GM12878 (cell line): ENCODE results near the gene WWOX. TPM values are rescaled to one million over a fixed set of nuclear protein-coding genes. Genes with fewer than 3 reads are reported as not detected.

Experiments
- ATAC-seq: fragments of 200-7000 bp; cut with Tn5 transposase; 3 replicates; pipeline ENCODE4 v1.9.1; 2020; ENCODE audit warnings: mild to moderate bottlenecking, moderate library complexity
- BruUV-seq: library from RNA; stranded (reverse); fragments of 400-500 nt; replicated peaks from 2 replicates; lab custom pipeline; 2021; lab: Mats Ljungman, UMichigan
- CTCF ChIA-PET: fragments of 300-600 bp; sonication (Branson Sonifier 250); formaldehyde crosslinking; extraction: SDS; loops from one replicate; lab custom pipeline; 2021; ENCODE audit warnings: inconsistent platforms; lab: Yijun Ruan, JAX
- POLR2A ChIA-PET: fragments of 350-600 bp; formaldehyde crosslinking; extraction: SDS; loops from one replicate; lab custom pipeline; 2021; ENCODE audit warnings: inconsistent platforms; lab: Charles Lee
- RAD21 ChIA-PET: fragments of 300-600 bp; sonication (Branson Sonifier 250); formaldehyde crosslinking; loops from one replicate; lab custom pipeline; 2023; ENCODE audit warnings: antibody characterized with exemption; ENCODE audit not compliant: unreplicated experiment; lab: Charles Lee
- SMC1A ChIA-PET: fragments of 300-600 bp; sonication (Branson Sonifier 250); formaldehyde crosslinking; loops from one replicate; lab custom pipeline; 2023; ENCODE audit not compliant: unreplicated experiment, uncharacterized antibody; lab: Charles Lee
- DNase-seq: peaks from one replicate; pipeline ENCODE4 v3.0.0-alpha.2; 2011; ENCODE audit warnings: low read depth, low spot score
- FAIRE-seq: peaks from 3 replicates; lab custom pipeline; 2011; peaks lifted over from hg19 to GRCh38; lab: Jason Lieb, UNC
- H2AFZ ChIP-seq: 2 replicates; pipeline ENCODE4 v1.6.0; 2011; ENCODE audit warnings: low read depth, low read length, control low read depth; ENCODE audit not compliant: control insufficient read depth
- H3K27ac ChIP-seq: 2 replicates; pipeline ENCODE4 v1.5.1; 2011; ENCODE audit warnings: control low read depth; ENCODE audit not compliant: control insufficient read depth, insufficient read depth
- H3K27me3 ChIP-seq, 2 experiments: replicated peaks in 1 of 2; 2 replicates each; pipeline versions ENCODE4 v1.6.0 to v1.6.1; 2011; ENCODE audit warnings: low read length in 1 of 2; ENCODE audit not compliant: control insufficient read depth in 2 of 2, insufficient read depth in 2 of 2
- H3K36me3 ChIP-seq, 2 experiments: 2 replicates each; pipeline ENCODE4 v1.5.1; 2011; ENCODE audit warnings: low read length in 1 of 2; ENCODE audit not compliant: control insufficient read depth in 2 of 2, insufficient read depth in 2 of 2
- H3K4me1 ChIP-seq: 2 replicates; pipeline ENCODE4 v1.6.1; 2011; ENCODE audit warnings: mild to moderate bottlenecking, low read length, moderate library complexity, mixed read lengths; ENCODE audit not compliant: control insufficient read depth, insufficient read depth
- H3K4me2 ChIP-seq: 2 replicates; pipeline ENCODE4 v1.6.0; 2011; ENCODE audit warnings: control low read depth; ENCODE audit not compliant: control insufficient read depth, insufficient read depth
- H3K4me3 ChIP-seq: fragments of 200-600 bp; sonication (generic); 2 replicates; pipeline ENCODE4 v1.5.1; 2016
- H3K79me2 ChIP-seq: 2 replicates; pipeline ENCODE4 v1.6.0; 2011; ENCODE audit warnings: low read length; ENCODE audit not compliant: control insufficient read depth, insufficient read depth
- H3K9ac ChIP-seq: 2 replicates; pipeline ENCODE4 v1.8.0; 2011; ENCODE audit warnings: low read length, control low read depth, mixed read lengths; ENCODE audit not compliant: control insufficient read depth, insufficient read depth
- H3K9me3 ChIP-seq: replicated peaks from 3 replicates; pipeline ENCODE4 v1.5.1; 2011; ENCODE audit warnings: mild to moderate bottlenecking, low read length; ENCODE audit not compliant: control insufficient read depth, insufficient read depth
- H4K20me1 ChIP-seq: 2 replicates; pipeline ENCODE4 v1.6.0; 2011; ENCODE audit not compliant: control insufficient read depth, insufficient read depth
- ATF7 ChIP-seq: fragments of 450-650 bp; IDR thresholded peaks from 2 replicates; pipeline ENCODE4 v1.6.1; 2016; ENCODE audit warnings: low read depth, mild to moderate bottlenecking
- CBX3 ChIP-seq: fragments of 200-600 bp; sonication (generic); IDR thresholded peaks from 2 replicates; pipeline ENCODE4 v1.6.1; 2016; ENCODE audit warnings: low read depth, borderline replicate concordance
- CBX5 ChIP-seq: sonication (generic); IDR thresholded peaks from 2 replicates; pipeline ENCODE4 v1.6.1; 2016; ENCODE audit warnings: low read depth, moderate library complexity, mild to moderate bottlenecking, inconsistent platforms
- DPF2 ChIP-seq: fragments of 450-650 bp; IDR thresholded peaks from 2 replicates; pipeline ENCODE4 v1.6.1; 2017; ENCODE audit warnings: mild to moderate bottlenecking
- IRF4 ChIP-seq: IDR thresholded peaks from 2 replicates; pipeline ENCODE4 v1.6.1; 2011; ENCODE audit warnings: low read depth, low read length
- MYB ChIP-seq: fragments of 150-350 bp; IDR thresholded peaks from 2 replicates; pipeline ENCODE4 v1.6.1; 2014; ENCODE audit warnings: mild to moderate bottlenecking, low read depth, low read length, borderline replicate concordance
- NFYA ChIP-seq: IDR thresholded peaks from 2 replicates; pipeline ENCODE4 v1.6.1; 2011; ENCODE audit warnings: low read depth, mild to moderate bottlenecking, low read length, improper control_type of control experiment, borderline replicate concordance
- NR2F1 ChIP-seq: fragments of 450-650 bp; conservative IDR thresholded peaks from 2 replicates; pipeline ENCODE4 v1.6.1; 2017; ENCODE audit warnings: mild to moderate bottlenecking
- POLR2A ChIP-seq: IDR thresholded peaks from 2 replicates; pipeline ENCODE4 v1.6.1; 2011; ENCODE audit warnings: low read depth, mild to moderate bottlenecking, low read length
- RELB ChIP-seq: fragments of 450-650 bp; IDR thresholded peaks from 2 replicates; pipeline ENCODE4 v1.6.1; 2017; ENCODE audit warnings: low read depth, mild to moderate bottlenecking, moderate library complexity
- TCF3 ChIP-seq: IDR thresholded peaks from 2 replicates; pipeline ENCODE4 v1.6.1; 2012; ENCODE audit warnings: low read depth, mild to moderate bottlenecking, low read length, borderline replicate concordance; ENCODE audit not compliant: insufficient read depth
- ZNF274 ChIP-seq: IDR thresholded peaks from one replicate; pipeline ENCODE4 v1.8.0; 2011; ENCODE audit not compliant: insufficient read length, insufficient read depth
- ZSCAN29 ChIP-seq: fragments of 450-650 bp; IDR thresholded peaks from 2 replicates; pipeline ENCODE4 v1.6.1; 2017; ENCODE audit warnings: mild to moderate bottlenecking, moderate library complexity
- ZZZ3 ChIP-seq: IDR thresholded peaks from 2 replicates; pipeline ENCODE4 v1.6.1; 2011; ENCODE audit warnings: low read depth; ENCODE audit not compliant: control insufficient read depth, insufficient read length
- WGBS: methylation state at CpG from one replicate; pipeline ENCODE4 v1.1.6; 2016; ENCODE audit warnings: low lambda C conversion rate; ENCODE audit not compliant: insufficient replicate concordance, insufficient coverage; ENCODE audit errors: missing lambda C conversion rate; 5-methylcytosine and 5-hydroxymethylcytosine counted together
- in situ Hi-C: fragments of 300-500 bp; cut with MboI; formaldehyde crosslinking; loops from 9 replicates; pipeline ENCODE4 v1.14.3; 2018; ENCODE audit warnings: mixed read lengths
- intact Hi-C: fragments of 100-400 bp; cut with micrococcal nuclease; formaldehyde crosslinking; loops from one replicate; pipeline ENCODE4 v1.14.2; 2022; ENCODE audit not compliant: unreplicated experiment
- polyA plus RNA-seq, 11 experiments: library from polyadenylated mRNA; depleted of rRNA in 4 of 11; unstranded in 6 of 11; stranded (reverse) in 5 of 11; fragments of >200 nt; fragmentation: Nextera tagmentation in 4 of 11; fragmentation: Illumina TruSeq in 1 of 11; extraction: Ambion mirVana in 4 of 11; extraction: Trizol in 1 of 11; gene quantifications; 1 replicate in 1 of 11; 2 replicates in 10 of 11; pipeline versions ENCODE4 v1.2.1 to v1.2.3, GENCODE V29; 2011 to 2016; ENCODE audit warnings: inconsistent platforms in 2 of 11, missing spikeins in 2 of 11, low read depth in 1 of 11
- total RNA-seq, 4 experiments: library from RNA; depleted of rRNA in 3 of 4; stranded (reverse); fragments of >200 nt in 3 of 4; fragmentation: Illumina TruSeq in 1 of 4; extraction: Trizol in 1 of 4; gene quantifications; 2 replicates each; pipeline versions ENCODE4 v1.2.1 to v1.2.3, GENCODE V29; 2013 to 2021
- TF ChIP-seq, protein P1 (sequence below): fragments of 450-650 bp; IDR thresholded peaks from 2 replicates; pipeline ENCODE4 v1.6.1; 2017; ENCODE audit warnings: mild to moderate bottlenecking, moderate library complexity

Gene WWOX
- total and polyA plus RNA-seq, 10 of the 15 experiments (the other 5 are each of a cell fraction or from before 2014, with no cell fraction given): 2.8 to 24.4 (median 17.8) TPM

DNA sequence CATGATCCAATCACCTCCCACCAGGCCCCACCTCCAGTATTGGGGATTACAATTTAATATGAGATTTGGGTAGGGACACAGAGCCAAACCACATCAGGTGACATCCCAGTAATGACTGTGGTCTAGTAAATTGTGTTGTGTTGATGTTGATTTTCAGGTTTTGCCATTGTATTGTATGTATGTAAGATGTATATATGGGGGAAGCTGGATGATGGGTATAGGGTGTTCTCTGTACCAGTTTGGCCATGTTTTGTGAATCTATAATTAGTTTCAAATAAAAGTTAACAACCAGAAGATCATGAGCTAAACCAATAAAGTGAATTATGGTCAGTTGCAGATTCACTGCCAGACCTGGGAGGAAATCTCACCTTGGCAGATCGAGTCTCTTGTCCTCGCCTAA is 283.7 kb downstream of the WWOX start (continued):
- TF ChIP-seq, protein P1, sequence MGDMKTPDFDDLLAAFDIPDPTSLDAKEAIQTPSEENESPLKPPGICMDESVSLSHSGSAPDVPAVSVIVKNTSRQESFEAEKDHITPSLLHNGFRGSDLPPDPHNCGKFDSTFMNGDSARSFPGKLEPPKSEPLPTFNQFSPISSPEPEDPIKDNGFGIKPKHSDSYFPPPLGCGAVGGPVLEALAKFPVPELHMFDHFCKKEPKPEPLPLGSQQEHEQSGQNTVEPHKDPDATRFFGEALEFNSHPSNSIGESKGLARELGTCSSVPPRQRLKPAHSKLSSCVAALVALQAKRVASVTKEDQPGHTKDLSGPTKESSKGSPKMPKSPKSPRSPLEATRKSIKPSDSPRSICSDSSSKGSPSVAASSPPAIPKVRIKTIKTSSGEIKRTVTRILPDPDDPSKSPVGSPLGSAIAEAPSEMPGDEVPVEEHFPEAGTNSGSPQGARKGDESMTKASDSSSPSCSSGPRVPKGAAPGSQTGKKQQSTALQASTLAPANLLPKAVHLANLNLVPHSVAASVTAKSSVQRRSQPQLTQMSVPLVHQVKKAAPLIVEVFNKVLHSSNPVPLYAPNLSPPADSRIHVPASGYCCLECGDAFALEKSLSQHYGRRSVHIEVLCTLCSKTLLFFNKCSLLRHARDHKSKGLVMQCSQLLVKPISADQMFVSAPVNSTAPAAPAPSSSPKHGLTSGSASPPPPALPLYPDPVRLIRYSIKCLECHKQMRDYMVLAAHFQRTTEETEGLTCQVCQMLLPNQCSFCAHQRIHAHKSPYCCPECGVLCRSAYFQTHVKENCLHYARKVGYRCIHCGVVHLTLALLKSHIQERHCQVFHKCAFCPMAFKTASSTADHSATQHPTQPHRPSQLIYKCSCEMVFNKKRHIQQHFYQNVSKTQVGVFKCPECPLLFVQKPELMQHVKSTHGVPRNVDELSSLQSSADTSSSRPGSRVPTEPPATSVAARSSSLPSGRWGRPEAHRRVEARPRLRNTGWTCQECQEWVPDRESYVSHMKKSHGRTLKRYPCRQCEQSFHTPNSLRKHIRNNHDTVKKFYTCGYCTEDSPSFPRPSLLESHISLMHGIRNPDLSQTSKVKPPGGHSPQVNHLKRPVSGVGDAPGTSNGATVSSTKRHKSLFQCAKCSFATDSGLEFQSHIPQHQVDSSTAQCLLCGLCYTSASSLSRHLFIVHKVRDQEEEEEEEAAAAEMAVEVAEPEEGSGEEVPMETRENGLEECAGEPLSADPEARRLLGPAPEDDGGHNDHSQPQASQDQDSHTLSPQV: no peak
- no peak for TF ChIP-seq IRF4
- no peak for TF ChIP-seq CBX5
- no peak for TF ChIP-seq ATF7
- TF ChIP-seq RELB: no peak

DNA sequence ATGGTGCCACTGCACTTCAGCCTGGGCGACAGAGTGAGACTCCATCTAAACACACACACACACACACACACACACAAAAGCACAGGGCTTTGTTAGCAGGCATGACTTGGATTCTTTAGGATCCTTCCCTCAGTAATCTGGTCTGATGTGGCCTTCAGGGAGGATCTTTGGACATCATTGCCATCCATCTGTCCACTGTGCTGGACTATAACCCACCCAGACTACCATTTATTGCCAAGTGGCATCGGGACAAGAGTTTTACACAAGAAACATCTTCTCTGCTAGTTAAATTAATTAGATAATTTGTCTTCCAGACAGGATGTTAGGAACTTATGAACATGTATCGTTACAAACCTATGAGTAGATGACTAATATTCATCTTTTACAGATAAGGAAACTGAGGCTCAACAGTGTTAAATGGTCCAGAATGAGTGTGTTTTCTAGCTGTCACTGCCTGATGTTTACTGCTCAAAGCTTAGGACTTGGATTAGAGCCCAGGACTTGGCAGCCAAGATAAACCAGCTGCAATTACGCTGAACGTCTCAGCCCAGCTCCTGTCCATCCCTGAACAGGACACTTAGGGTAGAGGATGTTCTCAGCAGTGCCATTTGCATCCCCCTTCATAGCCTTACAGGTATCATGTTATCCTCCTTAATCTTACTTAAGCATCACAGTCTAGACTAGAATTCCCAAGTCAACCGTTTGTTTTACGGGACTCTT is 285.8 kb downstream of the WWOX start:
- Histone ChIP-seq H3K27ac (no peak overlapping the region), H3K27me3 (no peaks in the 10 kb centered on the region), H4K20me1 (no peaks in the 10 kb centered on the region), H3K79me2 (no peaks in the 10 kb centered on the region), H3K36me3 (no peaks in the 10 kb centered on the region), H3K9me3 (no peaks in the 10 kb centered on the region), H3K4me3 (no peak overlapping the region), H3K4me1 (no peaks in the 10 kb centered on the region), H3K4me2 (no peak overlapping the region), H3K9ac (no peak overlapping the region), H2AFZ (no peak overlapping the region)
- FAIRE-seq (no peak), ATAC-seq (no peak), DNase-seq (no peak)
- ChIA-PET SMC1A (no interaction called here), POLR2A (no interaction called here), RAD21 (no interaction called here), CTCF (no interaction called here)
- intact Hi-C loops: no loop called here
- BruUV-seq: no TSS peak
- 52% methylated on average over 7 of the region's 7 CpGs for WGBS
- in situ Hi-C loops: no loop called here
- no peak for TF ChIP-seq CBX3
- TF ChIP-seq ZZZ3: no peak
- TF ChIP-seq MYB: no peak
- no peak for TF ChIP-seq DPF2
- no peak for TF ChIP-seq NFYA
- TF ChIP-seq TCF3: no peak
- TF ChIP-seq NR2F1: no peak
- TF ChIP-seq ZNF274: no peak
- TF ChIP-seq ZSCAN29: no peak
- TF ChIP-seq POLR2A: no peak
